ENCODE data around the gene HES2.
"Not testable (repeated sequence)": the region's sequence is repeated elsewhere in the genome, so short reads cannot be mapped to it uniquely, and the experiment has no call there.

HES2 gene

DNA sequence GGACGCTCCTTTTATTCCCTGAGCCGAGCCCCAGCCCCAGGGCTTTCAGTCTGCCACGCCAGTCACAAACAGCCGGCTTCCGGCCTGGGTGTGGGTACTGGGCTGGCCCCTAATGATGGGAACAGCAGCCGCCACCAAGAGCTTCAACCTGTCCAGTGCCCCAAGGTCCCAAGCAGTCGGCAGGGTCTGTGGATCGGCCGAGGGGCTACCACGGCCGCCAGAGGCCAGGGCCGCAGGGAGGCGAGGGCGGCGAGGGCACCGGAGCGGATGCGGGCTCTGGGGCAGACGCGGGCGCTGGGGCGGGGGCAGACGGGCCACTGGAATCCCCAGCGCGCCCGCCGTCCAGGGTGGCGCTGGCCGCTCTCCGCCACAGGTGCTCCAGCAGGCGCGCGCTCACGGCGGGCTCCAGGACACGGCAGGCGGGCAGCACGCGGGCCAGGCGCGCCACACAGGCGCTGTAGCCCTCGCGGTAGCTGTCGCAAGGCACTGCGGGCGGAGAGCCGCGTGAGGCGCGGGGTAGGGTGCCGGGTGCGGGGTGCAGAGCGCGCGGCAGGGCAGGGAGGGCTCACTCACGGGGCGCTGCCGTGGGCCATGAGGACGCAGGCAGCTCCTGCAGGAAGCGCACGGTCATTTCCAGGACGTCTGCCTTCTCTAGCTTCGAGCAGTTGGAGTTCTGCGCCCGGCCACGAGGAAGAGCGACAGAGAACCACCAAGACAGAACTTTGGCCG is 887 bp downstream of the HES2 start:
- DNase-seq (ENCODE audit: low read depth in 3 of 3) = no peak

DNA sequence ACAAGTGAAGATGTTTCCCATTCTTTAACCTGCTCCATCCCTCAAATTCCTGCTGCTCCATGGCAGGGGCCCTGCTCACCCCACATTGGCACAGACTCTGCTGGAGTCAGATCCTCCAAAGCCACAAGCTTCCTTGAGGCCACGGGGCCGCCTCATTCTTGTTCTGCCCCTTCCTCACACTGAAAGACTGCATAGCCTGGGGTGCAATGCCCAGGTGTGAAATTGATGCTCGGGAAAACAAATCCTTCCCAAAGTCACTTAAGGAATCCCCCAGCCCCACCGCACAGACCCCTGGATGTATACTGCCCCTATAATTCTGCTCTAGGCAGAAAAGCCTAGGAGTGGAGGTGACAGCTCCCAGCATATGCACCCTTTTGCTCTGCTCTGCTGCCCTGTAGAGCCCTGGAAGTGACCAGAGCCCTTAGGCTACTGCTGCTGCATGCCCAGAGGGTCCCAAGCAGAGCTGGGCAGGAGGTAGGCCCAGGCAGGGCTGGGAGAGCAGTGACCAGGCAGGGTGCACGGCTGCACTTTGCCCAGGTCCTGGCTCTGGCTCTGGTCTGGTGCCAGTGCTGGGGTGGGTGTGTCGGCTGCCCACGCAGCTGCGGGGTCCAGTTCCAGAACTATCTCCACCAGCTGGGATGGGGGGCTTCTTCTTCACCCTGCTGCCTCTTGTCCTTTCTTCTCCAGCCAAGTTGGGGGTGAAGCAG is 1.6 kb downstream of the HES2 start:
- no peak for DNase-seq (ENCODE audit: low read depth in 3 of 3)

DNA sequence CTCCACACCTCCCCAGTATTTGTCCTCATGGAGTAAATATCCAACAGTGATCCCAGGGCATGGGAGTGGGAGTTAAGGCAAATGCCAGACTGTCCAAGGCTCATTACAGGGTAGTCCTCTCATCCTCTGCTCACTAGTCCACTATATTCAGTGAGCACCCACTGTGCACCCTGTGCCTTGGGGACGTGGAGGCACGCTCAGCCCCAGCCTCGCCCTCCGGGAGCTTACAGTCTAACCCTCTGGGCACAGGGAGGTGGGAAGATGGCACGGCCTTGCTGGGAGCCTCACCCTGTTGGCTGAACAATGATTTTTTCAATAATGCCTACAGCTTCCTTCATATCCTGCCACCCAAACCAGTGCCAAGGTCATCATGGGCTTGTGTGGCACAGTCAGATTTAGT is 2.8 kb downstream of the HES2 start:
- no peak for DNase-seq (ENCODE audit: low read depth in 3 of 3)

DNA sequence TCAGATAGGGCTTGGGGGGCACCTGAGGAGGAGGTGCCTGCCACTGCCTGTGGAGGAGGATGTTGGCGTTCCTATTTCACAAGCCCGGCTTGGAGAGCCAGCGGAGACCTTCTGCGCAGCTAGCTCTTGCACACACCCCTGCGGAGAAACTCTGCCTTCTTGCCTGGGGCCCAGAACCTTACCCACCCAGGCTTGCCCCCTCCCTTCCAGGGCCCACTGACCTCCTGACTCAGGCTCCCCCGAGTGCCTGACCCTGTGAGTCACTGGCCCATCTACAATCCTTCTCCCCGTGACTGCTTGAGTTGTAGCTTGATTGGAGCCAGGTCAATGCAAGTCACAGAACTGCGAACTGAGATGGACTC is 3.4 kb downstream of the HES2 start:
- no peak for DNase-seq (ENCODE audit: low read depth in 3 of 3)

DNA sequence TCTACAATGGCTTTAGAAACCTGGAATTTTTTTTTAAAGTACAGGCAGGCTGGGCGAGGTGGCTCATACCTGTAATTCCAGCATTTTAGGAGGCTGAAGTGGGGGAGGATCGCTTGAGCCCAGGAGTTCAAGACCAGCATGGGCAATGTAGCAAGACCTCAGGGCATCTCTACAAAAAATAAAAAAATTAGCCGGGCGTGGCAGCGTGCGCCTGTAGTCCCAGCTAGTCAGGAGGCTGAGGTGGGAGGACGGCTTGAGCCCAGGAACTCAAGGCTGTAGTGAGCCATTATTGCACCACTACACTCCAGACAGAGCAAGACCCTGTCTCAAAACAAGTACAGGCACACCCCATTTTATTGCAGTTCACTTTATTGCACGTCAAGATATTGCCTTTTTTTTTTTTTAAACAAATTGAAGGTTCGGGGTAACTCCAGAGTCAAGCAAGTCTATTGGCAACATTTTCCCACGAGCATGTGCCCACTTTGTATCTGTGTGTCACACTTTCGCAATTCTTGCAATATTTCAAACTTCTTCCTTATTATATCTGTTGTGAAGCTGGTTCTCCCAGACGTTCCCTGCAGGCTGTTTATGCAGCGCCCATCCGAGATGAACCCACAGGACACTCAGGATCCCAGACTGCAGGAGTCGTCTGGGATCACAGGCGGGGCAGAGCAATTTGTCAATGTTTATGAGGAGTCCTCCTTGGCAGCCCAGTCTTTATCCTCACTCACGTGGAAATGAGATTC is 4.7 kb downstream of the HES2 start:
- no peak for DNase-seq (ENCODE audit: low read depth in 3 of 3)

DNA sequence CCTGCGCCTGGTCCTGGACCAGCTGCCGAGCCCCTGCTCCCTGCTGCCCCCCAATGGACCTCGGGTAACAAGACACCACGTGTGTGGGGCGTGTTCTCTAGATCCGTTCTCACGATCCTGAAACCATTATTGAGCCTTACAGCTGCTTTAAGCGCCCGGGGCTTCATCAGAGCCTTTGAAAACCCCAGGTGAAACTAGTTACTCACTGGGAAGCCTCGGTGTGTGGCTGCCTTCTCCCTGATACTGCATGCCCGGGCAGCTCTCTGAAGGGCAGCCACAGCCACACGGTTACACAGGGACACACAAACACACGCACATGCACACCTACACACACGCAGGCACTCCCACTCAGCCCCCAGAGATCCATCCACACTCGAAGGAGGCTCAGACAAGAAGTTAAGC is 5.3 kb downstream of the HES2 start:
- peak in 2 of 3 donors; percentile 22 to 30 for DNase-seq (ENCODE audit: low read depth in 3 of 3)

DNA sequence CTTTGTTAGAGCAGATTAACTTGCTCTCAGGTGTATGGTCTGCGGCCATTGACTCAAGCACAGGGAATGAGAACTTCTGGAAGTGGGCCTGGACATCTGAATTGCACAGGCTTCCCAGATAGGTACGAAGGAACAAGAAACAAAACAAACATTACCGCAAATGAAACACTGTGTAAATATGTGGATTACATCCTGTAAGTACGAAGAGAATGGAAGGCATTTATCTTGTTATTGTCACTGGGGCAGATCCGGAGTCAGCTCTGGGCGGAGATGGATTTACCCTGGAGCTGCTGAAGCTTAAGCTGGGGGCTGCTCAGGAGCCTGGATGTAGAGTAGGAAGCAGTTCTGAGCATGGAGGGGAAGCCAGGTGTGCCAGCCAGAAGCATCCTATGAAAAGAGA is 6.8 kb downstream of the HES2 start:
- no peak for DNase-seq (ENCODE audit: low read depth in 3 of 3)

DNA sequence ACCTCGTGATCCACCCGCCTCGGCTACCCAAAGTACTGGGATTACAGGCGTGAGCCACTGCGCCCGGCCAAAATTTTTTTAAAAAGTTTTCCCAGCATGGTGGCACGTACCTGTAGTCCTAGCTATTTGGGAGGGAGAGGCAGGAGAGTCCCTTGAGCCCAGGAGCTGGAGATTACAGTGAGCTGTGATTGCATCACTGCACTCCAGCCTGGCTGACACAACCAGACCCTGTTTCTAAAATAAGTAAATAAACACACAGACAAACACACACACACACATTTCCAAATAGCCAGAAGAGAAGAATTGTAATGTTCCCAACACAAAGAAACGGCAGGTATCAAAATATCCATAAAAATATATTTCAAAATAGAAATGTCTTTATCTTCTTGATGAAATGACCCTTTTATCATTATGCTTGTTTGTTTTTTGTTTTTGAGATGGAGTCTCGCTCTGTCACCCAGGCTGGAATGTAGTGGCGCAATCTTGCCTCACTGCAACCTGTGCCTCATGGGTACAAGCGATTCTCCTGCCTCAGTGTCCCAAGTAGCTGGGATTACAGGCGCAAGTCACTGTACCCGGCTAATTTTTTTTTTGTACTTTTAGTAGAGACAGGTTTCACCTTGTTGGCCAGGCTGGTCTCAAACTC is 9.3 kb downstream of the HES2 start:
- no peak for DNase-seq (ENCODE audit: low read depth in 3 of 3)

DNA sequence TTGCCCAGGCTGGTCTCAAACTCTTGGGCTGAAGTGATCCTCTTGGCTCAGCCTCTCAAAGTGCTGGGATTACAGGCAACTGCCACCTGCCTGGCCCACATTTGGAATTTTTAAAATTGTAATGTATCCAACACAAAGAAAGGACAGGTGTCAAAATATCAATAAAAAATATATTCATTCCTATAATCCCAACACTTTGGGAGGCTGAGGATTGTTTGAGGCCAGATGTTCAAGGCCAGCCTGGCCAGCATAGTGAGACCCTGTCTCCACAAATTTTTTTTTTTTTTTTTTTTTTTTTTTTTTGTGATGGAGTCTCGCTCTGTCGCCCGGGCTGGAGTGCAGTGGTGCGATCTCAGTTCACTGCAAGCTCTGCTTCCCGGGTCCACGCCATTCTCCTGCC is 10.0 kb downstream of the HES2 start:
- no peak for DNase-seq (ENCODE audit: low read depth in 3 of 3)

DNA sequence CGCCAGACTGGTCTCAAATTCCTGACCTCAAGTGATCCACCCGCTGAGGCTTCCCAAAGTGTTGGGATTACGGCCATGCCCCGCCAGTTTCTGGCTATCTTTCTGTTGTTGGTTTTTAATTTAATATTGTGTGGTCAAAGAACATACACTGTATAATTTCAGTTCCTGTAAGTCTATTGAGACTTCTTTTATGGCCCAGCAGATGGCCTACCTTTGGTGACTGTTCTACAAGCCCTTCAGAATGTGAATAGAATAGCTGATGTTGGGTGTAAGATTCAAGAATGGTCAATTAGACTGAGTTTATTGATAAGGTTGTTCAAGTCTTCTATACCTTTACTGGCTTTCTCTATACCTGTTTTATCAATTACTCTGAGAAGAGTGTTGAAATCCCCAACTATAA is 10.7 kb downstream of the HES2 start:
- no peak for DNase-seq (ENCODE audit: low read depth in 3 of 3)

DNA sequence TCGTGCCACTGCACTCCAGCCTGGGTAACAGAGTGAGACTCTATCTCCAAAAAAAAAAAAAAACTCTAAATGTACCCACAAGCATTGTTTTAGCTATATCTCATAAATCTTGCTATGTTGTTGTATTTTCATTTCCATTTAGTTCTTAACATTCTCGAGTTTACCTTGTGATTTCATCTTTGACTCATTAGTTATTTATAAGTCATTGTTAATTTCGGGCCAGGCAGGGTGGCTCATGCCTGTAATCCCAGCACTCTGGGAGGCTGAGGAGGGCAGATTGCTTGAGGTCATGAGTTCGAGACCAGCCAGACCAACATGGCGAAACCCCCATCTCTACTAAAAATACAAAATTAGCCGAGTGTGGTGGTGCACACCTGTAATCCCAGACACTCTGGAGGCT is 11.7 kb downstream of the HES2 start:
- DNase-seq (ENCODE audit: low read depth in 3 of 3) = no peak

DNA sequence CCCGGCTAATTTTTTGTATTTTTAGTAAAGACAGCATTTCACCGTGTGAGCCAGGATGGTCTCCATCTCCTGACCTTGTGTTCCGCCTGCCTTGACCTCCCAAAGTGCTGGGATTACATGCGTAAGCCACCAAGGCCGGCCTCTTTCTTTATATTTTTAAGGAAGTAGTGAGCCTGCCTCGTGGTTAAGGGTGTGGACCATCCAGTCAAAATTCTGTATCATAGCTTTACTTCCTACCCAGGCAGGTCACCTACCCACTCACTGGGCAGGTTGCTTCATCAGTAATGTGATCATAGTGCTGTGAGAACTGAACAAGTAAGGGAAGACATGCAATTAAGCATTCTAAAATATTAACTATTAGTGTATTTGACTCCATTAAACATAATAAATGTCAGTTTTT is 18.0 kb downstream of the HES2 start:
- DNase-seq (ENCODE audit: low read depth in 3 of 3) = no peak

DNA sequence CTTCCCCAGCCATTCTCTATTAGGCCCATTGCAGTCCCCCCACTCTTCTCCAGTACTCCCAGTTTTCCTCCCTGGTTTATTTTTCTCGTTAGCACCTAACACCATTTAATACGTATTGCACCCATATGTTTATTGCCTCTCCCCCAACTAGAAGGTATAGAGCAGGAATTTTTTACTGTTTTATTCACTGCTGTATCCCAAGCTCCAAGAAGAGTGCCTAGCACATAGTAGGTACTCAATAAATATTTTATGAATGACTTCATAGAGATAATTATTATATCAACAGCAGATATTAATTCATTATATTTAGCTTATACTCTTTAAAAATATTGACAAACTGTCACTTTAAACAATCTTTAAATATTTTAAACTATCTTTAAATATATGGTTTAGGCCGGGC is 20.4 kb downstream of the HES2 start:
- no peak for DNase-seq (ENCODE audit: low read depth in 3 of 3)

DNA sequence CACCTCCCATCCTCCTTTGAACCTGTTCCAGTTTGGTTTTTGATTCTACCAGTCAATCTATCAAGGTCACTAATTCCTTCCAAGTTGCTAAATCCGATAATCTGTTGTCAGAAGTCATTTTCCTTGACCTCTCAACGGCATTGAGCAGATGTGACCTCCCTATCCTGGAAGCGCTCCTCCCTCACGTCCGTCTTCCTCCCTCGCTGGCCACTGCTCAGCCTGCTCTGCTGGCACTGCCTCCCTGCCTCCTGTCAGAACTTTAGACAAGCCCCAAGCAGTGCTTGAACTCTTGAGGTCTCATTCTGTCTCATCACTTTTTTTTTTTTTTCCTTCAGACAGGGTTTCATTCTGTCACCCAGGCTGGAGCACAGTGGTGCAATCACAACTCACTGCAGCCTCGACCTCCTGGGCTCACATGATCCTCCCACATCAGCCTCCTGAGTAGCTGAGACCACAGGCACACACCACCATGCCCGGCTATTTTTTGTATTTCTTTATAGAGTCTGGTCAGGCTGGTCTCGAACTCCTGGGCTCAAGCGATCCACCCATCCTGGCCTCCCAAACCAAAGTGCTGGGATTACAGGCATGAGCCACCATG is 21.8 kb downstream of the HES2 start:
- DNase-seq (ENCODE audit: low read depth in 3 of 3) = no peak

DNA sequence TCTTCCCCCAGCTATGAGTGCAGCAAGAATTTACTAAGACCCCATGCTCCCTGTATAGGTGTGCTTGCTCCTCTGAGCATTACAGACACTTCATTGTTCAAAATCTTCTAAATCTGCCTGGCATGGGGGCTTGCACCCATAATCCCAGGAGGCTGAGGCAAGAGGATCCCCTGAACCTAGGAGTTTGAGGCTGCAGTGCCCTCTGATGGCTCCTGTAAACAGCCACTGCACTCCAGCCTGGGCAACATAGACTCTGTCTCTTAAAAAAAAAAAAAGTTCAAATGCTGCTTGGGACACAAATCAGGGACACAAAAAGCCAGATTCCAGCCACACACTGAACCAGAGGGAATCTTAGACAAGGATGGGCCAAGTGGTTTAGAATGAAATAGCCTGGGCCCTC is 22.7 kb downstream of the HES2 start:
- DNase-seq (ENCODE audit: low read depth in 3 of 3) = no peak

DNA sequence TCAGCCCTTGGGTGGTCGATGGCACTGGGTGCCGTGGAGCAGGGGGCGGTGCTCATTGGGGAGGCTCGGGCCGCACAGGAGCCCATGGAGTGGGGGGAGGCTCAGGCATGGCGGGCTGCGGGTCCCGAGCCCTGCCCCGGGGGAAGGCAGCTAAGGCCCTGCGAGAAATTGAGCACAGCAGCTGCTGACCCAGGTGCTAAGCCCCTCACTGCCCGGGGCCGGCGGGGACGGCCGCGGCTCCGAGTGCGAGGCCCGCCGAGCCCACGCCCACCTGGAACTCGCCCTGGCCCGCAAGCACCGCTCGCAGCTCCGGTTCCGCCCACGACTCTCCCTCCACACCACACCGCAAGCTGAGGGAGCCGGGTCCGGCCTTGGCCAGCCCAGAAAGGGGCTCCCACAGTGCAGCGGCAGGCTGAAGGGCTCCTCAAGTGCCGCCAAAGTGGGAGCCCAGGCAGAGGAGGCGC is 23.9 kb downstream of the HES2 start:
- not testable (repeated sequence) for DNase-seq (ENCODE audit: low read depth in 3 of 3)

DNA sequence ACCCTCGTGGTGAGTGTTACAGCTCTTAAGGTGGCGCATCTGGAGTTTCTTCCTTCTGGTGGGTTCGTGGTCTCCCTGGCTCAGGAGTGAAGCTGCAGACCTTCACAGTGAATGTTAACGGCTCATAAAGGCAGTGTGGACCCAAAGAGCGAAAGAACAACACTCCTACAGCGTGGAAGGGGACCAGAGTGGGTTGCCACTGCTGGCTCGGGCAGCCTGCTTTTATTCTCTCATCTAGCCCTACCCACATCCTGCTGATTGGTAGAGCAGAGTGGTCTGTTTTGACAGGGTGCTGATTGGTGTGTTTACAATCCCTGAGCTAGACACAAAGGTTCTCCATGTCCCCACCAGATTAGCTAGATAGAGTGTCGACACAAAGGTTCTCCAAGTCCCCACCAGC is 24.6 kb downstream of the HES2 start:
- DNase-seq (ENCODE audit: low read depth in 3 of 3) = not testable (repeated sequence)

DNA sequence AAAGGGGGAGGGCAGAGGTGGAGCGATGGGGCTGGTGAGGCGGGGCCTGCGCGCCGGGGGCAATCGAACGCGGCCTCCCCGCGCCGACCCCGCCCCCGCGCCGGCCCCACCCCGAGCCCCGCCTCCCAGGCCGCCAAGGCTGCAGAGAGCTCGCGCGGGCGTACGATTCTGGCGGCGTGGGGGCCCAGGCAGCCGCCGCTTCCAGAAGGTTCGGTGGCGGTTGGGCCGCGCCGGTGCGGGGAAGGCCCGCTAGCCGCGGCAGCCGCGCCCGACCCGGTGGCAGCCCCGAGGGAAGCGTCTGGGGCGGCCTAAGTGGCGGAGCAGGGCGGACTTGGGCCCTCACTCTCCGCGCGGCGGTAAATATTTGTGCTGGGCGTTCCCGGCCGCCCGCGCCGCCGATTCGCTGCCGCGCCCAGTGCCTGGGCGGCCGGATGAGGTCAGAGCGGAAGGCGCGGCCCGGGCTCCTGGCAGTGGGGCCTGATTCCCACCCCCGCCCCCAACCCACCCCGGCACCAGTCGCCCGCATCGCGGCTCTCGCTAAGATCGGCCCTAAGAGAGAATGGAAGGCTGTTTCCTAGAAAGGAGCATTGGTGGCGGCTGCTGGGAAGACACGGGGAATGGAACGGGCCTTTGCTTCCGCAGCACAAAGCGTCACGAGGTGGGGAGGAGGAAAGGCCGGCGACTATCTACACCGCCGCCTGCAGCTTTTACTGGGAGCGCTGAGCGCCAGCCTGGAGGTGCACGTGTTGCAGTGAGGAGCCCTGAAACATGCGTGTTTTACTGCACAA is 26.1 kb downstream of the HES2 start, which contains the start of gene ACOT7:
ACOT7 (minus strand) TSS at position 368 of the 788 bp plus-strand sequence. CDS start 368 bp downstream, outside the sequence.
- DNase-seq (ENCODE audit: low read depth in 3 of 3) = peak; percentile 80 to 92 (median 83)

DNA sequence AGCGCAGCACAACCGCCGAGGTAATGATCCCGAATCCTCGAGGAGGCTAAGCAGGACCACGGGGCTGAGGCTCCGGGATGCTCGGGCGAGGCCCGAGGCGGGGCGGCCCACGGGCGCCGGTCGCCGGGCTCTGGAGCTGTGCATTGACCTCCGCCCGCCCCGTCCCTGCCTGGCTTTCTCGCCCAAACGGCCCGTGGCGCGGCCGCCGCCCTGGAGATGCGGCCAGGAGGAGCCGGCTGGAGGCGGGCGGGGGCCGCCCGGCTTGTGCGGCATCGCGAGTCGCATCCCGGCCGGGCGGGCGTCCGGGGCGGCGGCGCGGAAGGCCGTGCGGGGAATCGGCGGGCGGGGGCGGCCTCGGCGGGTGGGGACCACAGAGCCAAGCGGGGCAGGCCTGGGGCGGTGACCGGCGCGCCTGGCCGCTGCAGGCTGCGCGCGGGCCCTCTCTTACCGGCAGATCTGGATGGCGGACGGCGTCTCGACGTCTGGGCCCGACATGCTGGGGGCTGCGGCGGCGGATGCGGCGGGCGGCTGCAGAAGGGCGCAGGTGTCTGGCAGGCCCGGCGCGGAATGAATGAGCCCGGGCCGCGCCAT is 26.8 kb downstream of the HES2 start:
- peak in 1 of 3 donors; percentile 24 for DNase-seq (ENCODE audit: low read depth in 3 of 3)
